H1 (cell line): ENCODE data around the gene PGLYRP2. TPM values are rescaled to one million over a fixed set of nuclear protein-coding genes. Genes with fewer than 3 reads are reported as not detected.

Experiments
- HDAC6 ChIP-seq: IDR thresholded peaks from one replicate; pipeline ENCODE4 v1.7.1; 2012; ENCODE audit warnings: low read depth, mild to moderate bottlenecking, inconsistent platforms, low read length, moderate library complexity
- polyA plus RNA-seq, 7 experiments: library from polyadenylated mRNA; depleted of rRNA in 3 of 7; stranded (reverse) in 5 of 7; unstranded in 2 of 7; fragments of >200 nt in 5 of 7; fragments of 200-250 nt in 2 of 7; gene quantifications; 1 replicate in 5 of 7; 2 replicates in 1 of 7; 4 replicates in 1 of 7; pipeline versions ENCODE4 v1.2.1 to v1.2.3, GENCODE V29; 2011 to 2013; ENCODE audit warnings: missing spikeins in 2 of 7, mixed read lengths in 2 of 7
- total RNA-seq: library from RNA; stranded (reverse); fragmentation: NEBNext Ultra II Directional; extraction: Animal tissue kit (Norgen Biotek cat#: 25700); gene quantifications from 2 replicates; pipeline ENCODE4 v1.2.1, GENCODE V29; 2021

PGLYRP2 gene
- total and polyA plus RNA-seq, 2 of the 8 experiments (the other 6 are each of a cell fraction or from before 2014, with no cell fraction given), result not detected

- no peak for TF ChIP-seq HDAC6
Observed at GRCh38 chr19:15449620-15450527, 29.4 kb downstream of the PGLYRP2 start, which contains the start of gene WIZ (continued).
